Stimulated activated CD4-positive, alpha-beta T cell treated with anti-CD3 and anti-CD28 coated beads, Interleukin-2, amount 100 ng/mL, for 4 hours (primary cell): ENCODE results near the gene HDLBP.

Experiments used
- DNase-seq: peaks from one replicate; pipeline ENCODE4 v3.0.0-alpha.2; 2020; ENCODE audit warnings: low read depth

The HDLBP gene

GRCh38 chr2:241228081-241228859, 87.2 kb downstream of the HDLBP start:
- no peak for DNase-seq

GRCh38 chr2:241227594-241227993, 87.9 kb downstream of the HDLBP start:
- no peak for DNase-seq

GRCh38 chr2:241226723-241227572, 88.5 kb downstream of the HDLBP start:
- DNase-seq: no peak

GRCh38 chr2:241225983-241226382, 89.5 kb downstream of the HDLBP start:
- DNase-seq: no peak

- DNase-seq: no peak
Observed at GRCh38 chr2:241225545-241225944, 89.9 kb downstream of the HDLBP start.

- no peak for DNase-seq
Observed at GRCh38 chr2:241224851-241225438, 90.5 kb downstream of the HDLBP start.

- no peak for DNase-seq
Observed at GRCh38 chr2:241224018-241224850, 91.2 kb downstream of the HDLBP start.

- DNase-seq: no peak
Observed at GRCh38 chr2:241223211-241224017, 92.1 kb downstream of the HDLBP start.

GRCh38 chr2:241219856-241220356, 95.6 kb downstream of the HDLBP start:
- DNase-seq: no peak

- no peak for DNase-seq
Observed at GRCh38 chr2:241219030-241219382, 96.5 kb downstream of the HDLBP start.

- no peak for DNase-seq
Observed at GRCh38 chr2:241218131-241219029, 97.1 kb downstream of the HDLBP start.

GRCh38 chr2:241217320-241218031, 98.0 kb downstream of the HDLBP start:
- no peak for DNase-seq

- DNase-seq: no peak
Observed at GRCh38 chr2:241216211-241216761, 99.2 kb downstream of the HDLBP start.

GRCh38 chr2:241215421-241215820, 100.1 kb downstream of the HDLBP start:
- no peak for DNase-seq

- no peak for DNase-seq
Observed at GRCh38 chr2:241214766-241215165, 100.7 kb downstream of the HDLBP start.

- no peak for DNase-seq
Observed at GRCh38 chr2:241214209-241214608, 101.3 kb downstream of the HDLBP start.

GRCh38 chr2:241213567-241213966, 101.9 kb downstream of the HDLBP start:
- DNase-seq: no peak

GRCh38 chr2:241213041-241213440, 102.4 kb downstream of the HDLBP start:
- no peak for DNase-seq

GRCh38 chr2:241211276-241211675, 104.2 kb downstream of the HDLBP start:
- DNase-seq: no peak
